Globus pallidus (tissue), 1 donor: ENCODE data around the gene IGLON5.
A peak's percentile ranks its signal among the peaks of the same experiment; 100 is the strongest.

Experiments used
- DNase-seq: peaks from one replicate; pipeline ENCODE4 v3.0.0-alpha.2; 2015; ENCODE audit warnings: low spot score

The IGLON5 gene

DNA sequence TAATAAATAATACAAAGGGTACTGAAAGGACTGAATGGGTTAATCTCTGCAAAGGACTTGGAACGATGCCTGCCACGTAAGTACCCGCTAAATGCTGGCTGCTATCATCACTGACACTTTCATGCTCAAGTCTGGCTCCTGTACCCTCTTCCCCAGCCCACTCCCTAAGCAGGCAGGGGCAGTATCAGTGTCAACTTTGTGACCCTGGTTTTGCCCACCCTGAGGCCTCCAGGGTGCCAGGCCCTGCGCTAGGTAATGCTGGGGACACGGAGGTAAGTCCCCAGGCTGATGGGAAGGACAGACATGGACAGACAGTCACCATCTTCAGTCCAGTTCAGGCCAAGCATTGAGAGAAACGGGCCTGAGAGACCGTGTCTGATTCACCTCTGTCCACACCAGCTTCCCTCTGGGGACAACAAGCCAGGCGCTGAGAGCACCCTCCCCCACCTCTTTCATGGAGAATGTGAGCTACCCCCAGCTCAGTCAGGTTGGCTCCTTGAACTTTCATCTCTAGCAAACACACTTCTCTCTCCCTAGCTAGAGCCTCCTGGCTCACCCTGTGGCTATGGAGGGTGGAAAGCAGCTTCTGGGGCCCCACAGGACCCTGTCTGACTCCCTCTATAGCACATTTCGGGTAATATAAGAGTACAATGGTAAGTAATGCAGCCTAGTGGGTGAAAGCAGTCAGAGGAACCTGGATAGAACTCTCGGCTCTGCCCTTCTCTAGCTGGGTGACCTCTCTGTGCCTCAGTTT, 53.9 kb downstream of the IGLON5 start:
- DNase-seq, result peak; percentile 41

DNA sequence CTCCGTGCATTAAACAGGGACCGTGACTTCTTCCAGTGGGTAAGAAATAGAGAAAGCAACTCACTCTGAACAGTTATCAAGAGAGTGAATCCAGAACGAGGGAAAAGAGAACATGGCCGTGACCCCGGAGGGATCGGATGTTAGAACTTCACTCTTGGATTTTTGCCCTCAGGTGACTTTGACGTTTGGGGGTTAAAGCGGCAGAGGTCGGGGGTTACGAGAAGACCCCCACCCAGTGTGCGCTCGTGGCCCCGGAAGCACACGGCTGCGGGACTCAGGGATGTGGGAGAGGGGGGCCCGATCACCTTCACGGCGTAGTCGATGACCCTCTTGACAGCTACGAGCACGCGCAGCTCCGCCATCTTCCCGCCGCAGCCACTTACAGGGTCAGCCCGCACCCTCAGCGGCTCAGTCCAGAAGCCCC, 54.5 kb downstream of the IGLON5 start, which contains the start of gene ETFB:
TSS of gene ETFB (minus strand) at position 424 of the 424 bp plus-strand sequence. CDS start at position 362, 62 bp downstream.
- DNase-seq, result no peak

DNA sequence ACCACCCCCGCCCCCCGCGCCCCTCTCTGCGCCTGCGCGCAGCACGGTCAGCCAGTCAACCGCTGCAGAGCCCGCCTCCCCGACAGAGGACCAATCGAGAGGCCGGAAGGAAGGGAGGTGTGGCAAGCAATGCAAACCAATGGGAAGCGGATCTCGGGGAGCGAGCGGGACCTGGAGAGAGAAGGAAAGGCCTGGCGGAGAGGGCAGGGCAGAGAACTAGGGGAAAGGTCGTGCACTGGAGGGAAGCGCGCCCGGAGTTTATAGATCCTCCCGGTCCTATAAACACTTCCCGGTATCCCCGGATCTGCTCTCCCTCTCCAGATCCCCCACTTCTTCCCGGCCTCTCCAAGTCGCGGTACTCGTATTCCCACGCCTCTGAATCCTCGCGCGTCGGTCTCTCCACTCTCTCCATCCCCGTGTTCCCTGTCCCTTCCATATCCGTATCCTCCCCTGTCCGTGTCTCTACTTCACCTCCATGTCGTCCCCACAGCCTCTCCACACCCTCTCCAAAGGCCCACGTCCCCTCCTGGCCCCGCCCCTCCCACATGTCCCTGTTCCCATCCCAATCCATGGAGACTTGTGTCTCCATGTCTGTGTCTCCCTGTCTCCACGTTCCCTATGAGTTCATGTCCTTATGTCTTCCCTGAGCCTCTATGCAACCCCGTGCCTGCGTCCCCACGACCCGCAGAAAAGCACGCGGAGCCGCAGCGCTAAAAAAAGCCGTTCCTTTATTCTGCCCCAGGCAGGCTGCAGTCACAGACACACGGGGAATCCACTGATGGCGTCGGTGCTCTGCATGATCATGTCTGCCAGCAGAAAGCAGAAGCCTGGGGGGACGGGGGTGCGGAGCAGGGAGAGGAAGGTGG, 55.2 kb downstream of the IGLON5 start:
- peak; percentile 99 for DNase-seq

DNA sequence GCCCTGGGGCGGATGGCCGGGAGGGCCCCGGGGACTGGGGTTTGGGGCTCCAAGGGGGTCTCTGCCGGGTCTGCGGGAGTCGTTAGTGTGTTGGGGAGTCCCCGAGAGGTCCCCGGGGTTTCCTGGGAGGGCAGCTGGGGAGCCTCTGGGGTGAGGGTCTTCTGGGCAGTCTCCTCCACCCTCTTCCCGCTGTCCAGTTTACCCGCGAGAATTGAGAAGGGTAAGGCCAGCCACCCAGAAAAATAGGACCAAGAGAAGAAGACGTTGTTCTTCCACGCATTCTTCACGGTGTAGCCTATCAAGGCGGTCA, 55.8 kb downstream of the IGLON5 start:
- DNase-seq, result no peak

DNA sequence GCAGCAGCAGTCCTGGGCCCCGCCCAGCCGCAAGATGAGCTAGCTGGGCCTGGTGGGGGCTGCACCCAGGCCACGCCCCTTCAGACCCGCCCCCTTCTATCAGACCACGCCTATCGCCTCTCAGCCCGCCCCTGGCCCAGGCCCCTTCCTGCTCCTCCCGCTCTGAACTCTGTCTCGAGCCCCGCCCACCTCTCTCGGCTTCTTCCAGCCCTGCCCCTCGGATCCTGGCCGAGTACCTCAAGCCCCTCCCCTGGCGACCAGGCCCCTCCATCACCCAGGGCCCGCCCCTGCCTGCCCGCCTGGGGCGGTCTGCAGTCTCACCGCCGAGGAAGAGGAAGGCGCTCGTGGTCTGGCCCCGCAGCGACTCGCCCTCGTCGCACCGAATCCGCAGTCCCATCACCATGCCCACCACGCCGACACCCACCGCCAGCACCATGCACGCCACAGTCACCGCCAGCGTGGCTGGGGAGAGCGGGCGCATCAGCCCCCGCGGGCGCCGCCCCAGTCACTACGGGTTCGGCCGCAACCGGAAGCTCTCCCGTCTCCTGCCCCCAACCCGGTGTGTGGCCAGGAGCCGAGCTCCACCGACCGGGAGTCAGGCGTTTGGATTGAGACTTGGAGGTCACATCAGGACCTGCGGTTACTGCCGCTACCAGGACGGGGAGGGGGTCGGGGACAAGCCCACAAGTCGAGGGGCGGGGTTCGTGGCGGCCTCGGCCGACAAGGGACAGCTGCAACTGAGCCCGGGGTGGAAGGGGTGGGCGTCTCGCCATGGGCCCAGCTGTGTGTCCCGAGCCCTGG, 56.3 kb downstream of the IGLON5 start:
- peak; percentile 98 for DNase-seq

DNA sequence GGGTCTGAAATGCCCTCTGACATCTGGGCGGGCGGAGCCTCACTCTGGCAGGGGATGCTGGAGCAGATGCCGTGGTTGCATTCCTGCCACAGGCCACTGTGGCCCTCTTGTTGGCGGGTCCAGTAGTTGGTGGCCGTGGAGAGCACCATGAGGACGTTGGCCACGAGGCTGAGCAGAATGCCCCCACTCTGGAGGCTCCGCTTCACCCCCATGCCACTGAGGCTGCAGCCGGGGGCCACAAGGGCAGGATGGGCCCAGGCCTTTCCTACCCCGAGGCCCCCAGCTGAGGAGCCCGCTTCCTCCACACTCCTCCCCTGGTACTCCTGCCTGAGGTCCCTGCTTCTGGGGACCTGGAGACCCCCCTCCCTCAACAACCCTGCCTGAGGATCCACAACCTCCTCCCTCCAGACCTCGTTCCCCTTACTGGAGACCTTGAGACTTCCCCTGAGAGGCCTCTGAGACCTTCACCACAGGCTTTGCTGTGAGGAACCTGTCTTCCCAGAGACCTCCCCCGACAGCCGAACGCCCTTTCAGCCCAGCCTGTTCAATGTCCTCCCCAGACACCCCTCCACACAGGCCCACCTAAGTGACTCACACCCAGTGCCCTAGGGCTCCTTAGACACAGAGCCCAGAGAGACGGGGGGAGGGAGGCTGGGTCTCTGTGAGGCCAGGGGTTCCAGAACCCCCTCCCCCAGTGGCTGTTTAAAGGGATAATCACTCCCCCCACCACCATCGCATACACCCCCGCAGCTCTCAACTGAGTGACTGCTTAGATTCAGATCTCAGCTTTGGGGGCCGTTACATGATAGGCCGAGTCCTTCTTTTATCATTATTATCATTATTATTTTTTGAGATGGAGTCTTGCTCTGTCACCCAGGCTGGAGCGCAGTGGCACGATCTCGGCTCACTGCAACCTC, 57.2 kb downstream of the IGLON5 start, which contains the start of gene CLDND2:
TSS of gene CLDND2 (minus strand) at position 638 of the 917 bp plus-strand sequence. CDS start at position 212, 426 bp downstream.
- DNase-seq, result peak; percentile 11

DNA sequence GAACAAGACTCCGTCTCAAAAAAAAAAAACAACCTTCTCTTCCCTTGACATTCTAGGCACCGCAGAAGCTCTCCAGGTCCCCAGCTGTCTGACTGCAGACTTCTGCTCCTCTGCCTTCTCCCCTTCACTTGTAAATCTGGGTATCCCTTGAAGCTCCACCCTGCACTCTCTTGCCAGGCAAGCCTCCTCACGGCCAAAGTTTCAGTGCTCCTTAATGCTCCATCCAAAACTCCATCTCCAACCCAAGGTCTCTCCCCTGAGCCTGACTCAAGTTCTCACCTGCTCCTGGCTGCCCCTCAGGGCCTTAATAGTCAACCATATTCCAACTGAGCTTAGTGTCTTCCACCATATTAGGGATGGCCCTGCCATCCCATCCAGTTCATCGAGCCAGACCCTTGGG, 58.8 kb downstream of the IGLON5 start:
- no peak for DNase-seq

DNA sequence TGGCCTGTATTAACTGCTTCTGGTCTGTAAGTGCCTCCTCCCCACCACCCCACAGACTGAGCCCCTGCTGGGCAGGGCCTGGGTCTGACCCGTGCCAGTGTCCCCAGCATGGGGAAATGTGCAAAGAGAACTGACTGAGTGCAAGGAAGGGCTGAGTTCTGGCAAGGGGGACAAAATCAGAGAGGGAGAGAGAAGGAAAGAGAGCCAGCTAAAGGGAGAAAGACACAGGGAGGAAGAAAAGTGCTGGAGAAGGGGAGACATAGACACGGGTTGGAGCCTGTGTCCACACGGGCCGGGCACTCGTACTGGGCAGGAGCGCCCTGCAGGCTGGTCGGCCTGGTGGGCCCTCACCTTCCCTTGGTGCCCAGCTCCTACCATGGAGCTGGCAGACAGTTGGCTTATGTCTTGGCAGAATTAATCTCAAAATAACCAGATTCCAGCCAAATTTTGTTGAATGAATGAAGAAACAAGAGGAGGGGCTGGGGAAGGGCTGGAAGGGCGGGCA, 59.8 kb downstream of the IGLON5 start:
- no peak for DNase-seq

DNA sequence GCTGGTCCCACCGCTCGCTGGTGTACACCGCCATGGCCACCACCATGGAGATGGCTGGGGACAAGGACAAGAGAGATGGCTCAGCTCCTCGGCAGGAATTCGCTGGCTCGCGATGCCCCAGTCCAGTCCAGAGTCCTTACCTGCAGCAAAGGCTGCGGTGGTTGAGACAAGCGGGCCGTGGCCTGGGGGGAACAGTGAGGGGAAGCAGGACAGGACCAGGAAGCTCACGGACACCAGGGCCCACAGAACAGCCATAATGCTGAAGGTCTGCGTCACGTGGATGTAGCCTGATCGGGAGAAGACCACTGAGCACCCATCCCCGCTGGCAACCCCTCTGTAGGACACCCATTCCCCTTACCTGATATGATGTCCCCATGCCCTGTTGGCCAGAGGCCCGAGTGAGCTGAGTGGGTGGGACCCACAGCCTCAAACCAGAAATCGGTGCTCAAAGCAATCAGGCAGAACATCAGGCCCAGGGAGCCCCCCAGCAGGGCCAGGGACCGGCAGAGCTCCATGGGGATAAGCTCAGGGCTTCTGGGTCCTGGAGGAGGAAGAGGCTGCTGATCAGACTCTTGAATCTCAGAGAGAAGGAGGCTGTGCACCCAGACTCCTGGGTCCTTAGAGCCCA, 60.7 kb downstream of the IGLON5 start:
- no peak for DNase-seq

DNA sequence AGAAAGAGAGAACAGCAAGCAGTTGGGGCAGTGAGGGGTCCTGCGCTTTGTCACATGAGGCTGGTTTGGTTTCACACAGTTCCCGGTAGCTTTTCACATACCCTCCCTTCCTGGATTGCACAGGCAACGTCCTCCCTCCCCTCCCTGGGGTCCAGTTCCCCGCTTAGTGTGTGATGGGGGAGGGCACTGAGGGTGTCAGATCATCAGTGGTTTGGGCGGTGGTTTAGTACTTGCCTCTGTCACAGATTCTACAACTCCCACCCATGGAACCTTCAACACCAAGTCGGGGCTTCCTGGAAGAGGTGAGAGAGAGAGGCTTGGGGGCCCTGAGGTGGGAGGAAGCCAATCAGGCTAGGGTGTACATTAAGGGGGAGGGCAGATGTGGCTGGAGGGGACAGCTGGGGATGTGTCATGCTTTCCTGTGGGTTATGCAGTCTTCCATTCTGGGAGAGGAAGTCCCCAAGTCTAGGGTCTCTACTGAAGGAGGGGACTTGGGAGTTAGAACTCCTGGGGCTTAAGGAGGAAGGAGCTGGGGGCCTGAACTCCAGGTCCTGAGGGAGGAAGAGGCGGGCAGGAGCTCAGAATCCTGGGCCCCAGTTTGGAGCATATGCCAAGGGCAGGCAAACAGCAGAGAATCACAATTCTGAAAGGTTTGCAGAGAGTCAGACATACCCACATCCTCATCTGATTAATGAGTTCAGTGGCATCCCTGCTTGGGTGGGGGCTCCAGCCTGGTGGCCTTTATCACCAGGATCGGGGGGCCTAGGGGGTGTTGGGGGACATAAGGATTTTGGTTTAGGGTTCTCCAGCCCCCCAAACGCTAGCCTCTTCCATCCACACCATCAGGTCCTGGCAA, 61.4 kb downstream of the IGLON5 start, which contains the start of gene NKG7:
TSS of gene NKG7 (minus strand) at position 6 of the 856 bp plus-strand sequence. CDS start 119 bp downstream, outside the sequence.
- no peak for DNase-seq

DNA sequence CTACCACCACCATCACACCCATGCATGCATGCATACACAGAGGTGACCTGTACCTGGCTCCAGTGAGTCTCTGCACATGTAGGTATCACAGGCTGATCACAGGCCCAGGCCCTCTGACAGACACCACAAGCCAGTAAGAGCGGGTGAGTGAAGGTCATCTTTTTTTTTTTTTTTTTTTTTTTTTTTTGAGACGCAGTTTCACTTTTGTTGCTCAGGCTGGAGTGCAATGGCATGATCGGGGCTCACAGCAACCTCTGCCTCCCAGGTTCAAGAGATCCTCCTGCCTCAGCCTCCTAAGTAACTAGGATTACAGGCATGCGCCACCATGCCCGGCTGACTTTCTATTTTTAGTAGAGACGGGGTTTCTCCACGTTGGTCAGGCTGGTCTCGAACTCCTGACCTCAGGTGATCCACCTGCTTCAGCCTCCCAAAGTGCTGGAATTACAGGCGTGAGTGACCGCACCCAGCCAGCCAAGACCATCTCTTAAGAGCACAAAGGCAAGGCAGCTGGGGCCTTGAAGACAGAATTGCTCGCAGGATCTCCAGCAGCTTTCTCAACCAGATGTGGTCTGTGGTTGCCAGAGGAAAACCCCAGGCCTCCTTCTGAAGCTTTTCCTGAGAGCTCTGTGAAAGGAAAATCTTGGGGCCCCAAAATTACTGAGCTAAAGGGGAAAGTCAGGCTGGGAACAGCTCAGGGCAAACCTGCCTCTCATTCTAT, 64.2 kb downstream of the IGLON5 start:
- DNase-seq, result no peak

DNA sequence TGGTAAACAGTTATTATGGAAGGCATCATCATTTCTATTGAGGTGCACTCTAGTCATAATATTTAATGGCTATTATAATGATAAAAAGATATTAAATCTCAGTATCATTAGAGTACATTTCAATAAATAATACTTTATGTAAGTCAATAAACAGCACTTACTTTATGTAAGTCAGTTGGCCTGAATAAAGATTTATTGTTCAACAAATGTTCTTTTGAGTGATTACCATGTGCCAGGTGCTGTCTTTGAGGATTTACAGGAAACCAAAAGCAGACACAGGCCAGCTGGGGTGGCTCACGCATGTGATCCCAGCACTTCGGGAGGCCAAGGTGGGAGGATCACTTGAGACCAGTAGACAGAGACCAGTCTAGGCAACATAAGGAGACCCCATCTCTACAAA, 66.0 kb downstream of the IGLON5 start:
- no peak for DNase-seq

DNA sequence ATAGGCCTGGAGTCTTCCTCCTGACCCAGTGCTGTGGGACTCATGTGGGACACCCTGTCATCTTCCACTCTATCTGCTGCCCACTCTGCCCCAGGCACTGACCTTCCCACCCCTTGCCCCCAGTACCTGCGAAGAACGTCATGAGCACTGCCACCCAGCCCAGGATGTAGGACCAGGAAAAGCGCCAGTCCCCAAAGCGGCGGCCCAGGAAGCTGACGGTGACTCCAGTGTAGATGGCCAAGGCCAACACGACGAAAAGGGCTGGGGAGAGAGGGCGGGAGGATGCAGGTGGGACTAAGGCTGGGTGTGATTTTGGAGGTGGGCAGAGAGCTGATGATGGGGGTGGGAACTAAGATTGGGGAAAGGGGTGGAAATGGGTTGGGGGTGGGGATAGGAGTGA, 68.9 kb downstream of the IGLON5 start:
- DNase-seq, result no peak
